Measurements from ENCODE around the gene ADCK2. TPM values are rescaled to one million over a fixed set of nuclear protein-coding genes. Genes with fewer than 3 reads are reported as not detected.
A peak's percentile ranks its signal among the peaks of the same experiment; 100 is the strongest.
"Not testable (repeated sequence)": the region's sequence is repeated elsewhere in the genome, so short reads cannot be mapped to it uniquely, and the experiment has no call there.

The ADCK2 gene
- total RNA-seq, 1 donor from 2014 or later, result 9.3 TPM

GRCh38 chr7:140643416-140643815 is 29.3 kb upstream of the ADCK2 start:
- intact Hi-C loops (cut with DNase I), result loop anchor here (5.0 kb wide), 1 partner anchor 101 kb away; no protein-coding TSS in a partner anchor

DNA sequence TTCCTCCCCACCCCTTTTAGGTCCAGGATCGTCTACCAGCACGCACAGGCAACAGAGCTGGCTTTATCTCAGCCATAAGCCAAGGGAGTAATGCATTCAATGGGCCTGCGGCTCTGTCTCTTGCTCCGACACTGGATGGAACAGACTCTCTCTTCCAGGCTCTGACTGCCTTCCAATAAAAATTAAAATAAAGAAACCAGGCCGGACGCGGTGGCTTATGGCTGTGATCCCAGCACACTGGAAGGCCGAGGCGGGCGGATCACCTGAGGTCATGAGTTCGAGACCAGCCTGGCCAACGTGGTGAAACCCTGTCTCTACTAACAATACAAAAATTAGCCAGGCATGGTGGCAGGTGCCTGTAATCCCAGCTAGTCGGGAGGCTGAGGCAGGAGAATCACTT is 28.0 kb upstream of the ADCK2 start:
- intact Hi-C loops (cut with DNase I), result loop anchor here (5.0 kb wide), 1 partner anchor 102 kb away; no protein-coding TSS in a partner anchor
- DNase-seq (ENCODE audit: low spot score), result peak; percentile 41

More at GRCh38 chr7:140643416-140643815, 29.3 kb upstream of the ADCK2 start:
- no peak for DNase-seq (ENCODE audit: low spot score)

DNA sequence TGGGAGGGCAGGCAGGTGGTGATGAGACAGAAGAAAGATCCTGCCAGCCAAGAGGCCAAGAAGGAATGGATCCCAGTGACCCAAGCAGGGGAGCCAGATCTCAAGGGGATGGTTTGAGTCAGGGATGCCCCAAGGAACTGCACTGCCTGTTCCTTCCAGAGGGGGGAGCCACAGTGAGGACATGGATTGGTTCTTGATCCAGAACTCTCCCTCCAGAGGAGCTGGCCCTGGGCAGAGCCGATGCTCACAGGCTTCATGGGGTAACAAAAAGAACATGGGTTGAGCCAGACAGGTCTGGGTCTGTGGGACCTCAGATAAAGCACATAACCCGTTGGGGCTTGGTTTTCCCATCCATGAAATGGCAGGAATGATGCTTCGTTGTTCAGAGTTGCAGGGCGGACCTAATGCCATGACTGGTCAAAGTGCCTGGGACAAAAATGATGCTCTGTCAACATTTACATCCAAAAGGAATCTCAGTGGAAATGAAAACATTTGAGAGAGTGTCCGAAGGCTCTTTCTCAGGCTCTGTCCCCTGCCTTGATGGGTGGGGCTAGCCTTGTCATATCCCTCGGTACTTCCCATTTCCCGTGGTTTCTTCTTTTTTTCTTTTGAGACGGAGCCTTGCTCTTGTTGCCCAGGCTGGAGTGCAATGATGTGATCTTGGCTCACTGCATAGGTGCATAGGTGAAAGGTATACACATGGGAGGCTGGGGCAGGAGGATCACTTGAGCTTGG is 27.4 kb upstream of the ADCK2 start:
- intact Hi-C loops (cut with DNase I), result no loop called here

DNA sequence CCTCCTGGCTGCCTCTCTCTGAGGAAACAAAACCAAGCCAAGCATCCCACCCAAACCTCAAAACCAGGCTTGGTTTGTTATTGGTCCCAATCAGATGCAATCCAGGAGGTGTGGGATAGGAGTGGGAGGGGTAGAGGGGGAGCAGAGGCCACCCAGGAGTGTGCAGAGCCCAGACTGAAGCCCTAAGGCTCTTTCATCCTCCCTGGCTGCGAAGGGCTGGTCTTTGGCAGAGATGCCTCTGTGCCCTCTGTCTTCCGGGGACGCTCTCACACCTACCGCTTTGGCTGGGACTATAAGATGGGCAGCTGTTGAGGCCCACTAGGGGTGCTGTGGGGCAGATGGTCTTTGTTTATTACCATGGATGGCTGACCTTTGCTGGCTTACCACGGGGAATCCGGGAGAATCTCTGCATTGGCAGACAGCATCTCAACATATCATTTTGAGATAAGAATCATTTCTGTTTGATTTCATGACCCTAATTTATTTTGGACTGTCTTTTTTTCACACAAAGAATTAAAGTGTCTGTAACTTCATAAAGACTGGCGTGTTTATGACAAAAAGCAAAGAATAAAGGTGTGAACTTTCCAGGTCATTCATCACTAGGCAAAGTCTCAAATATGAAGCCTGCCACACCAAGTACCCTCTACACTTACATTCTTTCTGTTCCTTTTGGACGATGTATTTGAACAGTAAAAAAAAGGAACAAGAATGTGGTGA is 25.7 kb upstream of the ADCK2 start:
- intact Hi-C loops (cut with DNase I), result no loop called here
- DNase-seq (ENCODE audit: low spot score), result peak; percentile 72

More for the DNA sequence above, 27.4 kb upstream of the ADCK2 start:
- DNase-seq (ENCODE audit: low spot score), result peak; percentile 47

DNA sequence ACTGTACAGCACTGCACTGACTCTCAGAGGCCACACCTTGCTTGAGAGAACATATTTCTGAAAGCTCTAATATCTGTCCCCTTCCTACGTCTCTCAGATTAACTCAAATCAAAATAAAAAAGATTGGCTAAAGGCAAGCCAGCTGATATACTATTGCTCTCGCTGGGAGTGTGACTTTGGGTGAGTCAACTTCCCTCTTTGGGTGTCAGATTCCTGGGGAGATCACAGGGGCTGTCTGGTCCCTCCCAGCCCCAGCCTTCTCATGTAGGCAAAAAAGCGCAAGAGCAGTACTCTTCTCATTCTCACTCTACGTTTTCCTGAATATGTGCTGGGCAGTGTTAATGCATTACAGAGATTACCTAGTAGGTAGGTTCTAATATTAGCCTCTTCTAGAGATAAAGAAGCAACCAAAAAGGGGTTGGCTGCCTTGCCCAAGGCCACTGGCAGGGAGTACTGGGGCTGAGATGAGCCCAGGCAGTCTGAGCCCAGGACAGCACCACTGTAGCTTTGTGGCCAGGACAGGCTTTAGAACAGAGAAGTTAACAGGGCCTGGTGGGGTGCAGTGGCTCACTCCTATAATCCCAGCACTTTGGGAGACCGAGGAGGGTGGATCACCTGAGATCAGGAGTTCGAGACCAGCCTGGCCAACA is 23.1 kb upstream of the ADCK2 start:
- intact Hi-C loops (cut with DNase I), result no loop called here

GRCh38 chr7:140650367-140650766 is 22.4 kb upstream of the ADCK2 start:
- peak; percentile 24 for DNase-seq (ENCODE audit: low spot score)
- intact Hi-C loops (cut with DNase I), result no loop called here

More for the DNA sequence above, 23.1 kb upstream of the ADCK2 start:
- DNase-seq (ENCODE audit: low spot score), result peak; percentile 46

GRCh38 chr7:140653319-140654108 is 19.2 kb upstream of the ADCK2 start:
- peak; percentile 77 for DNase-seq (ENCODE audit: low spot score)
- intact Hi-C loops (cut with DNase I), result loop anchor here (1.0 to 2.0 kb wide), 2 partner anchors 135 to 175 kb away; partner anchors contain the start of gene MKRN1

DNA sequence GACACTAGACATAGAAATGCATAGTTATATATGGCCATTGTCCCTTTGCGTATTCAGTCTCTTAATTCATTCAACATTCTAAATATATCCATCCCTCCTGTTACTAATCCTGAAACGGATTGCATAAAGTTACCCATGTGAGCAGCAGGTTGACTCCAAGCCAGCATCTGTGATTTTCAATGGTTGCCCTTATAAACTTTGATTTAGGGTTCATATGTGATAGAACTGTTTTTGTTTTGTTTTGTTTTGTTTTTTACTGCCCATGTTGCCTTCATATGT is 18.7 kb upstream of the ADCK2 start:
- intact Hi-C loops (cut with DNase I), result no loop called here
- DNase-seq (ENCODE audit: low spot score), result no peak

DNA sequence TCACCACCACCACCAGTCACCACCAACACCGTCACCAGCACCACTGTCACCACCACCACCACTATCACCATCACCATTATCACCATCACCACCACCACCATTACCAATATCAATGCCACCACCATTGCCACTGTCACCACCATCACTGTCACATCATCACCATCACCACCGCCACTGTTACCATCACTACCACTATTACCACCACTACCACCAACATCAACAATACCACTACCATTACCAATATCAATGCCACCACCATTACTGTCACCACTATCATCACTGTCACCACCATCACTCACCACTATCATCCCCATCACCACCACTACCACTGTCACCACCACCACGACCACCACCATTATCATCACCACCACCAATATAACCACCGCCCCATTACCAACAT is 18.1 kb upstream of the ADCK2 start:
- intact Hi-C loops (cut with DNase I), result no loop called here
- peak; percentile 39 for DNase-seq (ENCODE audit: low spot score)

DNA sequence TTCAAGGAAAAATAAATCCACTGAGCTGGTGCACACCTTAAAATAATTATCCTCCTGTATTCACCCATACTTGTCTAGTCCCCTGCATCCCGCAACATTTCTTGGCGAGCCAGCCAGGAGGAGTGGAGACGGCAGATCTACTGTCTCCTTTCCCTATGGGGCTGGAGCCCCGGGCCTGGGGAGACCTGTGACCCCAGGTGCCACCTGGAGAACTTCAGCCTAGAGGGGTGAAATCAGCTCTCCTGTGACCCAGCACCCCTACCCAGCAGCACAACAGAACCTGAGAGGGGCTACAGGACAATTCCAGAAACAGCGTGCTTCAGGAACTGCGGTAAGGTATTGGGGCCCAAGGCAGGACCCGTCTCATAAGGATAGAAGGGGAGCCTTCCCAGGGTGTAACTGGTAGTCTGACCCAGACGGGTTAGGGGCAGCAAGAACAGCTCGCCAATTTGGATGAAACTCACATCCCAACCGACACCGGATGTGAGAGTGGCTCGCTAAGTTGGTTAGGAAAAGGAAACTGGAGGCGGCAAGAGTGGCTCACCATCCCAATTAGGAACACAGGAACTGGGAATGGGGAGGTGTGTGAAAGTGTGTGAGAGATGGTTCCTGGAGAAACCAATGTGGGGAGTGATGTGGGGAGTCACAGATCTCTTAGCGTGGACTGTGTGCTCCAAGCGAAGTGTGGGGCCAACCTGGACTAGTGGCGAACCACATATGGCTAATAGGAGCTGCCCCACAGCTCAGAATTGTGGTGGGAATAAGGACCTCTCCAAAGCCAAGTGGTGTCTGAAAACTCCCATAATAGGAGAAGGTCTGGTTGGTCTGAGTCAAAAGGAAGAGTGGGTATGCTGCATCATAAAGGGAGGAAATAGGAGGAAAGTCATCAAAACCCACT is 17.0 kb upstream of the ADCK2 start:
- DNase-seq (ENCODE audit: low spot score), result peak; percentile 68
- intact Hi-C loops (cut with DNase I), result no loop called here

GRCh38 chr7:140656548-140657515 is 15.9 kb upstream of the ADCK2 start:
- intact Hi-C loops (cut with DNase I), result no loop called here
- peak; percentile 81 for DNase-seq (ENCODE audit: low spot score)

GRCh38 chr7:140657891-140658290 is 14.9 kb upstream of the ADCK2 start:
- no peak for DNase-seq (ENCODE audit: low spot score)
- intact Hi-C loops (cut with DNase I), result no loop called here

GRCh38 chr7:140659856-140660255 is 12.9 kb upstream of the ADCK2 start:
- no peak for DNase-seq (ENCODE audit: low spot score)
- intact Hi-C loops (cut with DNase I), result no loop called here

DNA sequence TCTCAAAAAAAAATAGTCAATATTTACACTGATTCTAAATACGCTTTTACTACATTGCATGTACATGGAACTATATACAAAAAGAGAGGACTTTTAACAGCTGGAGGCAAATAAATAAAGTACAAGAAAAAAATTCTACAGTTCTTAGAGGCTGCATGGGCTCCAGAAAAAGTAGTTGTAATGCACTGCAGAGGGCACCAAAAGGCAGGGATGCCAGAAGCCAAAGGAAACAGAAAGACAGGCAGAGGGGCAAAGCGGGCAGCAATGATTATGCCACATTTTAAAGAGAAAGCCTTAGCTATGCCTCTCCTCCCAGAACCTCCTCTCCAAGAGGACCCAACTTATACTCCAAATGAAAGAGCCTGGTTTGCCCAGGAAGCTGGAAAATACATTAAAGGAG is 11.6 kb upstream of the ADCK2 start:
- intact Hi-C loops (cut with DNase I), result no loop called here

GRCh38 chr7:140662938-140663337 is 9.8 kb upstream of the ADCK2 start:
- intact Hi-C loops (cut with DNase I); DNase-seq (ENCODE audit: low spot score): not testable (repeated sequence)

More for the DNA sequence above, 11.6 kb upstream of the ADCK2 start:
- DNase-seq (ENCODE audit: low spot score), result peak; percentile 5

GRCh38 chr7:140667476-140667875 is 5.3 kb upstream of the ADCK2 start:
- intact Hi-C loops (cut with DNase I), result no loop called here
- DNase-seq (ENCODE audit: low spot score), result no peak

GRCh38 chr7:140668641-140669040 is 4.1 kb upstream of the ADCK2 start:
- no peak for DNase-seq (ENCODE audit: low spot score)
- intact Hi-C loops (cut with DNase I), result no loop called here

- no peak for DNase-seq (ENCODE audit: low spot score)
- intact Hi-C loops (cut with DNase I), result no loop called here
Observed at GRCh38 chr7:140669352-140669751, 3.4 kb upstream of the ADCK2 start.

Measured in cardiac septum (tissue), 1 donor.